K562 (cell line): ENCODE results near the gene MAGEB4. TPM values are rescaled to one million over a fixed set of nuclear protein-coding genes. Genes with fewer than 3 reads are reported as not detected.

ENCODE experiments used
- BRF2 ChIP-seq: IDR thresholded peaks from 3 replicates; pipeline ENCODE4 v1.6.1; 2011; ENCODE audit warnings: borderline replicate concordance, mild to moderate bottlenecking; ENCODE audit not compliant: insufficient read length, insufficient read depth
- MTA2 ChIP-seq: fragments of 450-650 bp; IDR thresholded peaks from 2 replicates; pipeline ENCODE4 v1.6.1; 2016; ENCODE audit warnings: low read depth
- POLR2B ChIP-seq: fragments of 450-650 bp; IDR thresholded peaks from 2 replicates; pipeline ENCODE4 v1.6.1; 2018; ENCODE audit warnings: low read depth; ENCODE audit not compliant: partially characterized antibody
- POLR2G ChIP-seq: fragments of 200-400 bp; formaldehyde crosslinking; IDR thresholded peaks from 2 replicates; pipeline ENCODE4 v1.6.1; 2017; ENCODE audit warnings: low read depth, mild to moderate bottlenecking, antibody characterized with exemption, low read length, moderate library complexity
- RBM39 ChIP-seq: fragments of 200-400 bp; formaldehyde crosslinking; optimal IDR thresholded peaks from 2 replicates; pipeline ENCODE3; 2018; ENCODE audit warnings: low read depth, low read length
- TOE1 ChIP-seq, 2 experiments: fragments of 450-650 bp in 1 of 2; sonication (generic) in 1 of 2; formaldehyde crosslinking in 1 of 2; IDR thresholded peaks; 2 replicates each; pipeline versions ENCODE4 v1.7.1 to v1.8.0; 2016 to 2022; ENCODE audit warnings: borderline replicate concordance in 2 of 2, mild to moderate bottlenecking in 2 of 2, antibody characterized with exemption in 1 of 2, inconsistent platforms in 1 of 2, low read depth in 1 of 2, missing genetic modification reagents in 1 of 2, moderate library complexity in 1 of 2
- ZFP1 ChIP-seq: fragments of 450-650 bp; formaldehyde crosslinking; IDR thresholded peaks from 2 replicates; pipeline ENCODE4 v1.4.0; 2020; ENCODE audit warnings: mild to moderate bottlenecking, mixed read lengths
- ZNF184 ChIP-seq: sonication (generic); formaldehyde crosslinking; IDR thresholded peaks from 2 replicates; pipeline ENCODE4 v1.5.0; 2020; ENCODE audit warnings: missing genetic modification reagents
- ZNF280B ChIP-seq: fragments of 250-450 bp; sonication (Bioruptor Pico); IDR thresholded peaks from 2 replicates; pipeline ENCODE4 v1.5.1; 2021; ENCODE audit warnings: mild to moderate bottlenecking
- ZNF384 ChIP-seq: IDR thresholded peaks from 2 replicates; pipeline ENCODE4 v1.6.1; 2012; ENCODE audit warnings: low read depth, low read length, improper control_type of control experiment
- polyA plus RNA-seq, 8 experiments: library from polyadenylated mRNA; depleted of rRNA in 4 of 8; stranded (reverse) in 5 of 8; unstranded in 3 of 8; fragments of >200 nt; fragmentation: Nextera tagmentation in 2 of 8; fragmentation: Illumina TruSeq in 1 of 8; extraction: Ambion mirVana in 2 of 8; extraction: Trizol in 1 of 8; gene quantifications; 2 replicates each; pipeline versions ENCODE4 v1.2.1 to v1.2.3, GENCODE V29; 2011 to 2014; ENCODE audit warnings: inconsistent platforms in 1 of 8, missing spikeins in 1 of 8
- total RNA-seq, 7 experiments: library from RNA; depleted of rRNA in 6 of 7; stranded (reverse); fragments of >200 nt in 6 of 7; fragmentation: Illumina TruSeq in 2 of 7; extraction: Trizol in 2 of 7; gene quantifications; 2 replicates each; pipeline versions ENCODE4 v1.2.1 to v1.2.3, GENCODE V29; 2011 to 2021; ENCODE audit warnings: low replicate concordance in 1 of 7
- TF ChIP-seq, protein P1 (sequence below), 3 experiments: IDR thresholded peaks in 2 of 3; conservative IDR thresholded peaks in 1 of 3; 2 replicates each; pipeline ENCODE4 v1.5.1; 2011 to 2012; ENCODE audit warnings: low read length in 3 of 3, mild to moderate bottlenecking in 3 of 3, control low read depth in 2 of 3, improper control_type of control experiment in 1 of 3, inconsistent platforms in 1 of 3, low read depth in 1 of 3, mixed read lengths in 1 of 3, moderate library complexity in 1 of 3; ENCODE audit not compliant: insufficient read depth in 2 of 3
- TF ChIP-seq, protein P2 (sequence below): fragments of 450-650 bp; formaldehyde crosslinking; IDR thresholded peaks from 2 replicates; pipeline ENCODE4 v1.4.0; 2020; ENCODE audit warnings: mild to moderate bottlenecking, mixed read lengths

The MAGEB4 gene
- total and polyA plus RNA-seq, 9 of the 15 experiments (the other 6 are each of a cell fraction or from before 2014, with no cell fraction given) = 0.04 to 0.09 (median 0.06) TPM; not detected in 6

GRCh38 chrX:30246769-30247489 is 5.1 kb downstream of the MAGEB4 start, which contains the start of gene MAGEB1 (continued):
- TF ChIP-seq RBM39 (no peak), ZNF184 (CRISPR knock-in tag) (no peak), ZNF384 (no peak), POLR2G (peak; percentile 84), ZFP1 (CRISPR knock-in tag) (no peak), MTA2 (no peak), ZNF280B (CRISPR knock-in tag) (no peak), BRF2 (no peak), TOE1 (IDR thresholded peaks at IDR 0.05; ENCODE audit: borderline replicate concordance) (no peak), TOE1 (CRISPR knock-in tag; IDR thresholded peaks at IDR 0.05; ENCODE audit: borderline replicate concordance, low read depth) (no peak), POLR2B (peak; percentile 48)
- TF ChIP-seq, protein P1, sequence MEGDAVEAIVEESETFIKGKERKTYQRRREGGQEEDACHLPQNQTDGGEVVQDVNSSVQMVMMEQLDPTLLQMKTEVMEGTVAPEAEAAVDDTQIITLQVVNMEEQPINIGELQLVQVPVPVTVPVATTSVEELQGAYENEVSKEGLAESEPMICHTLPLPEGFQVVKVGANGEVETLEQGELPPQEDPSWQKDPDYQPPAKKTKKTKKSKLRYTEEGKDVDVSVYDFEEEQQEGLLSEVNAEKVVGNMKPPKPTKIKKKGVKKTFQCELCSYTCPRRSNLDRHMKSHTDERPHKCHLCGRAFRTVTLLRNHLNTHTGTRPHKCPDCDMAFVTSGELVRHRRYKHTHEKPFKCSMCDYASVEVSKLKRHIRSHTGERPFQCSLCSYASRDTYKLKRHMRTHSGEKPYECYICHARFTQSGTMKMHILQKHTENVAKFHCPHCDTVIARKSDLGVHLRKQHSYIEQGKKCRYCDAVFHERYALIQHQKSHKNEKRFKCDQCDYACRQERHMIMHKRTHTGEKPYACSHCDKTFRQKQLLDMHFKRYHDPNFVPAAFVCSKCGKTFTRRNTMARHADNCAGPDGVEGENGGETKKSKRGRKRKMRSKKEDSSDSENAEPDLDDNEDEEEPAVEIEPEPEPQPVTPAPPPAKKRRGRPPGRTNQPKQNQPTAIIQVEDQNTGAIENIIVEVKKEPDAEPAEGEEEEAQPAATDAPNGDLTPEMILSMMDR (IDR thresholded peaks at IDR 0.05 in 2 of 3, conservative IDR thresholded peaks at IDR 0.05 in 1 of 3; ENCODE audit: insufficient read depth in 2 of 3, low read depth in 1 of 3, low read length in 3 of 3) = peak; percentile 71 to 84 (median 75)
- TF ChIP-seq, protein P2, sequence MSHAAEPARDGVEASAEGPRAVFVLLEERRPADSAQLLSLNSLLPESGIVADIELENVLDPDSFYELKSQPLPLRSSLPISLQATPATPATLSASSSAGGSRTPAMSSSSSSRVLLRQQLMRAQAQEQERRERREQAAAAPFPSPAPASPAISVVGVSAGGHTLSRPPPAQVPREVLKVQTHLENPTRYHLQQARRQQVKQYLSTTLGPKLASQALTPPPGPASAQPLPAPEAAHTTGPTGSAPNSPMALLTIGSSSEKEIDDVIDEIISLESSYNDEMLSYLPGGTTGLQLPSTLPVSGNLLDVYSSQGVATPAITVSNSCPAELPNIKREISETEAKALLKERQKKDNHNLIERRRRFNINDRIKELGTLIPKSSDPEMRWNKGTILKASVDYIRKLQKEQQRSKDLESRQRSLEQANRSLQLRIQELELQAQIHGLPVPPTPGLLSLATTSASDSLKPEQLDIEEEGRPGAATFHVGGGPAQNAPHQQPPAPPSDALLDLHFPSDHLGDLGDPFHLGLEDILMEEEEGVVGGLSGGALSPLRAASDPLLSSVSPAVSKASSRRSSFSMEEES = no peak
